K562 (cell line): ENCODE results near the gene PITPNC1. TPM values are rescaled to one million over a fixed set of nuclear protein-coding genes. Genes with fewer than 3 reads are reported as not detected.
A peak's percentile ranks its signal among the peaks of the same experiment; 100 is the strongest.

ENCODE experiments used
- ADNP ChIP-seq: fragments of 200-800 bp; sonication (Bioruptor generic); IDR thresholded peaks from 2 replicates; pipeline ENCODE4 v1.6.1; 2016; ENCODE audit warnings: missing genetic modification characterization, missing compliant biosample characterization
- CBFA2T3 ChIP-seq: fragments of 450-650 bp; IDR thresholded peaks from 2 replicates; pipeline ENCODE4 v1.6.1; 2017
- CBX1 ChIP-seq: sonication (generic); IDR thresholded peaks from 2 replicates; pipeline ENCODE4 v1.6.1; 2016; ENCODE audit warnings: antibody characterized with exemption, low read depth, mild to moderate bottlenecking
- FOXK1 ChIP-seq: sonication (generic); formaldehyde crosslinking; IDR thresholded peaks from 2 replicates; pipeline ENCODE4 v1.8.0; 2022; ENCODE audit warnings: missing genetic modification reagents, mild to moderate bottlenecking, borderline replicate concordance
- MEF2A ChIP-seq: IDR thresholded peaks from 2 replicates; pipeline ENCODE4 v1.6.1; 2011; ENCODE audit warnings: low read depth, mild to moderate bottlenecking, low read length, moderate library complexity; ENCODE audit not compliant: control insufficient read depth
- NCOA2 ChIP-seq, 2 experiments: fragments of 450-650 bp; IDR thresholded peaks; 2 replicates each; pipeline ENCODE4 v1.6.1; 2018; ENCODE audit warnings: mild to moderate bottlenecking in 2 of 2, moderate library complexity in 1 of 2; ENCODE audit not compliant: partially characterized antibody in 2 of 2
- PCBP2 ChIP-seq: fragments of 200-400 bp; formaldehyde crosslinking; IDR thresholded peaks from 2 replicates; pipeline ENCODE4 v1.6.1; 2018; ENCODE audit warnings: low read length, low read depth, mild to moderate bottlenecking, moderate library complexity; ENCODE audit not compliant: poor library complexity, severe bottlenecking
- RBM34 ChIP-seq: fragments of 200-400 bp; formaldehyde crosslinking; IDR thresholded peaks from 2 replicates; pipeline ENCODE4 v1.6.1; 2018; ENCODE audit warnings: low read length, borderline replicate concordance; ENCODE audit not compliant: insufficient read depth
- RCOR1 ChIP-seq, 2 experiments: IDR thresholded peaks; 2 replicates each; pipeline ENCODE4 v1.6.1; 2012; ENCODE audit warnings: low read depth in 2 of 2, low read length in 2 of 2, borderline replicate concordance in 1 of 2, improper control_type of control experiment in 1 of 2
- SMAD2 ChIP-seq: fragments of 150-350 bp; IDR thresholded peaks from 2 replicates; pipeline ENCODE4 v1.6.1; 2014; ENCODE audit warnings: low read depth, mild to moderate bottlenecking, low read length
- SREBF1 ChIP-seq: fragments of 150-350 bp; IDR thresholded peaks from 2 replicates; pipeline ENCODE4 v1.6.1; 2014; ENCODE audit warnings: antibody characterized with exemption, low read depth, low read length, borderline replicate concordance
- SRSF9 ChIP-seq: fragments of 200-400 bp; formaldehyde crosslinking; IDR thresholded peaks from 2 replicates; pipeline ENCODE4 v1.6.1; 2017; ENCODE audit warnings: low read depth, low read length, borderline replicate concordance
- XRCC5 ChIP-seq: fragments of 200-400 bp; formaldehyde crosslinking; IDR thresholded peaks from 2 replicates; pipeline ENCODE4 v1.6.1; 2017; ENCODE audit warnings: low read depth, mild to moderate bottlenecking, low read length
- YBX1 ChIP-seq: fragments of 450-650 bp; IDR thresholded peaks from 2 replicates; pipeline ENCODE4 v1.7.1; 2016; ENCODE audit warnings: mild to moderate bottlenecking
- ZNF12 ChIP-seq: sonication (generic); formaldehyde crosslinking; IDR thresholded peaks from 2 replicates; pipeline ENCODE4 v1.4.0; 2020; ENCODE audit warnings: mild to moderate bottlenecking, missing genetic modification reagents
- ZSCAN32 ChIP-seq: fragments of 450-650 bp; formaldehyde crosslinking; IDR thresholded peaks from 2 replicates; pipeline ENCODE4 v1.4.0; 2020; ENCODE audit warnings: mild to moderate bottlenecking, moderate library complexity
- polyA plus RNA-seq, 8 experiments: library from polyadenylated mRNA; depleted of rRNA in 4 of 8; stranded (reverse) in 5 of 8; unstranded in 3 of 8; fragments of >200 nt; fragmentation: Nextera tagmentation in 2 of 8; fragmentation: Illumina TruSeq in 1 of 8; extraction: Ambion mirVana in 2 of 8; extraction: Trizol in 1 of 8; gene quantifications; 2 replicates each; pipeline versions ENCODE4 v1.2.1 to v1.2.3, GENCODE V29; 2011 to 2014; ENCODE audit warnings: inconsistent platforms in 1 of 8, missing spikeins in 1 of 8
- total RNA-seq, 7 experiments: library from RNA; depleted of rRNA in 6 of 7; stranded (reverse); fragments of >200 nt in 6 of 7; fragmentation: Illumina TruSeq in 2 of 7; extraction: Trizol in 2 of 7; gene quantifications; 2 replicates each; pipeline versions ENCODE4 v1.2.1 to v1.2.3, GENCODE V29; 2011 to 2021; ENCODE audit warnings: low replicate concordance in 1 of 7
- TF ChIP-seq, protein P1 (sequence below): fragments of 200-400 bp; formaldehyde crosslinking; IDR thresholded peaks from 2 replicates; pipeline ENCODE4 v1.6.1; 2017; ENCODE audit warnings: mild to moderate bottlenecking, low read depth, low read length, moderate library complexity
- TF ChIP-seq, protein P2 (sequence below): sonication (generic); formaldehyde crosslinking; IDR thresholded peaks from 2 replicates; pipeline ENCODE4 v1.8.1; 2022; ENCODE audit warnings: missing genetic modification reagents
- TF ChIP-seq, protein P3 (sequence below): sonication (generic); formaldehyde crosslinking; IDR thresholded peaks from 2 replicates; pipeline ENCODE4 v1.8.1; 2023; ENCODE audit warnings: mild to moderate bottlenecking, missing genetic modification reagents, moderate library complexity
- TF ChIP-seq, protein P4 (sequence below): IDR thresholded peaks from 2 replicates; pipeline ENCODE4 v1.6.1; 2011; ENCODE audit not compliant: insufficient read length; ENCODE audit errors: extremely low read depth

PITPNC1 gene
- total and polyA plus RNA-seq, 9 of the 15 experiments (the other 6 are each of a cell fraction or from before 2014, with no cell fraction given): 0.11 to 1.1 (median 0.65) TPM

DNA sequence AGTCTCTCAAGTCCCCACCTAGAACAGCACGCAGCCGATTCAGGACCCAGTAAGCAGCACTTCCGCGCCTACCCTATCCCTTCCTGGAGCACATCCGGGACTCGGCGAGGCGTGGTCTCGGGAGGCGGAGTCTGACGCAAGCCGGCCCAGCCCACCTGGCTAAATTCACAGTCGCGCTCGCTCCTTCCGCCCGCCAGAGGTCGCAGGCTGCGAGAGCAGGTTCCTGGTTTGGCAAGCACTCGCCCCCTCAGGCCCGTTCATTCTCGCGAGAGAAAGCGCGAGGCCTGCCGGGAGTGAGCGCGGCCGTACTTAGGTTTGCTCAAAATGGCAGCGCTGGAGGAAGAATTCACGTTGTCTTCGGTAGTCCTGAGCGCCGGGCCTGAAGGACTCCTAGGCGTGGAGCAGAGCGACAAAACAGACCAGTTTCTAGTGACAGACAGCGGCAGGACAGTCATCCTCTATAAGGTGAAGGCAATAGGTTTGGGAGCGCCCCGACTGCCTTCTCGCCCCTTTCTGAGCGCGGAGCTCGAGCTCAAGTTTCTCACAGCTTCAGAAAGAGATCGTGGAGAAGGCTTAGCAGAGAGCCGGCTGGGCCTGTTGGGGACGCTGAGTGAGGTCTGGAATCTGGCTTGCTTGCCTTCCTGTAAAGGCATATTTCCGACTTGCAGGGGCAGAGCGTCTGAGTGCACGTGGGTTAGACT, 340.7 kb downstream of the PITPNC1 start, which contains the start of gene NOL11 (continued):
- TF ChIP-seq, protein P1, sequence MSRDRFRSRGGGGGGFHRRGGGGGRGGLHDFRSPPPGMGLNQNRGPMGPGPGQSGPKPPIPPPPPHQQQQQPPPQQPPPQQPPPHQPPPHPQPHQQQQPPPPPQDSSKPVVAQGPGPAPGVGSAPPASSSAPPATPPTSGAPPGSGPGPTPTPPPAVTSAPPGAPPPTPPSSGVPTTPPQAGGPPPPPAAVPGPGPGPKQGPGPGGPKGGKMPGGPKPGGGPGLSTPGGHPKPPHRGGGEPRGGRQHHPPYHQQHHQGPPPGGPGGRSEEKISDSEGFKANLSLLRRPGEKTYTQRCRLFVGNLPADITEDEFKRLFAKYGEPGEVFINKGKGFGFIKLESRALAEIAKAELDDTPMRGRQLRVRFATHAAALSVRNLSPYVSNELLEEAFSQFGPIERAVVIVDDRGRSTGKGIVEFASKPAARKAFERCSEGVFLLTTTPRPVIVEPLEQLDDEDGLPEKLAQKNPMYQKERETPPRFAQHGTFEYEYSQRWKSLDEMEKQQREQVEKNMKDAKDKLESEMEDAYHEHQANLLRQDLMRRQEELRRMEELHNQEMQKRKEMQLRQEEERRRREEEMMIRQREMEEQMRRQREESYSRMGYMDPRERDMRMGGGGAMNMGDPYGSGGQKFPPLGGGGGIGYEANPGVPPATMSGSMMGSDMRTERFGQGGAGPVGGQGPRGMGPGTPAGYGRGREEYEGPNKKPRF: no peak
- TF ChIP-seq NCOA2 (IDR thresholded peaks at IDR 0.05; ENCODE audit: partially characterized antibody in 2 of 2) (no peak), CBFA2T3 (no peak), CBX1 (no peak; the same call in 1 of the 2 replicates), MEF2A (no peak), ZSCAN32 (CRISPR knock-in tag) (no peak), RCOR1 (IDR thresholded peaks at IDR 0.05; ENCODE audit: borderline replicate concordance in 1 of 2, low read depth in 2 of 2, low read length in 2 of 2) (0 out of 4 replicates have a peak, but pooled peaks of 1 of the 2 experiments have one; percentile 11), ZNF12 (CRISPR knock-in tag) (no peak), SREBF1 (0 out of 2 replicates have a peak, but pooled peaks have one; percentile 40), SMAD2 (no peak), RBM34 (no peak), ADNP (tag) (no peak), XRCC5 (peak; percentile 97), FOXK1 (CRISPR knock-in tag) (peak; percentile 83; the same call in 1 of the 2 replicates), SRSF9 (no peak), YBX1 (no peak), PCBP2 (no peak)
- TF ChIP-seq, protein P2, sequence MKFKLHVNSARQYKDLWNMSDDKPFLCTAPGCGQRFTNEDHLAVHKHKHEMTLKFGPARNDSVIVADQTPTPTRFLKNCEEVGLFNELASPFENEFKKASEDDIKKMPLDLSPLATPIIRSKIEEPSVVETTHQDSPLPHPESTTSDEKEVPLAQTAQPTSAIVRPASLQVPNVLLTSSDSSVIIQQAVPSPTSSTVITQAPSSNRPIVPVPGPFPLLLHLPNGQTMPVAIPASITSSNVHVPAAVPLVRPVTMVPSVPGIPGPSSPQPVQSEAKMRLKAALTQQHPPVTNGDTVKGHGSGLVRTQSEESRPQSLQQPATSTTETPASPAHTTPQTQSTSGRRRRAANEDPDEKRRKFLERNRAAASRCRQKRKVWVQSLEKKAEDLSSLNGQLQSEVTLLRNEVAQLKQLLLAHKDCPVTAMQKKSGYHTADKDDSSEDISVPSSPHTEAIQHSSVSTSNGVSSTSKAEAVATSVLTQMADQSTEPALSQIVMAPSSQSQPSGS (CRISPR knock-in tag): no peak
- TF ChIP-seq, protein P3, sequence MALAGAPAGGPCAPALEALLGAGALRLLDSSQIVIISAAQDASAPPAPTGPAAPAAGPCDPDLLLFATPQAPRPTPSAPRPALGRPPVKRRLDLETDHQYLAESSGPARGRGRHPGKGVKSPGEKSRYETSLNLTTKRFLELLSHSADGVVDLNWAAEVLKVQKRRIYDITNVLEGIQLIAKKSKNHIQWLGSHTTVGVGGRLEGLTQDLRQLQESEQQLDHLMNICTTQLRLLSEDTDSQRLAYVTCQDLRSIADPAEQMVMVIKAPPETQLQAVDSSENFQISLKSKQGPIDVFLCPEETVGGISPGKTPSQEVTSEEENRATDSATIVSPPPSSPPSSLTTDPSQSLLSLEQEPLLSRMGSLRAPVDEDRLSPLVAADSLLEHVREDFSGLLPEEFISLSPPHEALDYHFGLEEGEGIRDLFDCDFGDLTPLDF (CRISPR knock-in tag): peak; percentile 49; the same call in 1 of the 2 replicates
- TF ChIP-seq, protein P4, sequence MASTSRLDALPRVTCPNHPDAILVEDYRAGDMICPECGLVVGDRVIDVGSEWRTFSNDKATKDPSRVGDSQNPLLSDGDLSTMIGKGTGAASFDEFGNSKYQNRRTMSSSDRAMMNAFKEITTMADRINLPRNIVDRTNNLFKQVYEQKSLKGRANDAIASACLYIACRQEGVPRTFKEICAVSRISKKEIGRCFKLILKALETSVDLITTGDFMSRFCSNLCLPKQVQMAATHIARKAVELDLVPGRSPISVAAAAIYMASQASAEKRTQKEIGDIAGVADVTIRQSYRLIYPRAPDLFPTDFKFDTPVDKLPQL: no peak
